SU-DHL-6 (cell line): ENCODE data around the gene GBF1.
"Not testable (repeated sequence)": the region's sequence is repeated elsewhere in the genome, so short reads cannot be mapped to it uniquely, and the experiment has no call there.

ENCODE experiments used
- H2AFZ ChIP-seq: fragments of 200-600 bp; sonication (generic); 2 replicates; pipeline ENCODE4 v1.6.1; 2014; ENCODE audit warnings: low read depth, mild to moderate bottlenecking, moderate library complexity, mixed read lengths, antibody characterized with exemption, low read length; ENCODE audit not compliant: severe bottlenecking
- H3F3A ChIP-seq: fragments of 200-600 bp; shearing (Covaris generic); 2 replicates; pipeline ENCODE4 v1.6.0; 2016; ENCODE audit warnings: antibody characterized with exemption, mild to moderate bottlenecking; ENCODE audit not compliant: insufficient read depth
- H3K27ac ChIP-seq: fragments of 200-600 bp; sonication (generic); 2 replicates; pipeline ENCODE4 v1.5.1; 2016; ENCODE audit warnings: low read depth, mild to moderate bottlenecking, low read length, moderate library complexity, mixed read lengths
- H3K27me3 ChIP-seq: fragments of 200-600 bp; sonication (generic), shearing (Covaris generic); 2 replicates; pipeline ENCODE4 v1.6.0; 2014; ENCODE audit warnings: mild to moderate bottlenecking, low read length
- H3K36me3 ChIP-seq: fragments of 200-600 bp; sonication (generic); 2 replicates; pipeline ENCODE4 v1.6.1; 2014; ENCODE audit warnings: mild to moderate bottlenecking, low read length, mixed read lengths
- H3K4me2 ChIP-seq: fragments of 300-600, 200-600 bp; shearing (Covaris generic), sonication (generic); 2 replicates; pipeline ENCODE4 v1.6.0; 2014; ENCODE audit warnings: low read length, low read depth, mild to moderate bottlenecking; ENCODE audit not compliant: poor library complexity, severe bottlenecking
- H3K4me3 ChIP-seq: fragments of 200-600 bp; sonication (generic); 2 replicates; pipeline ENCODE4 v1.5.1; 2014; ENCODE audit warnings: antibody characterized with exemption, low read length, mild to moderate bottlenecking, mixed read lengths; ENCODE audit not compliant: insufficient read depth, poor library complexity, severe bottlenecking
- H3K79me2 ChIP-seq: fragments of 200-600 bp; sonication (generic); 2 replicates; pipeline ENCODE4 v1.6.1; 2014; ENCODE audit warnings: mild to moderate bottlenecking, low read length, moderate library complexity; ENCODE audit not compliant: insufficient read depth
- H3K9ac ChIP-seq: fragments of 200-600 bp; sonication (generic); 2 replicates; pipeline ENCODE4 v1.7.0; 2014; ENCODE audit warnings: mild to moderate bottlenecking, low read length
- H3K9me2 ChIP-seq: fragments of 200-600 bp; sonication (generic); replicated peaks from 2 replicates; pipeline ENCODE4 v1.6.1; 2014; ENCODE audit warnings: low read length; ENCODE audit not compliant: insufficient read depth
- H3K9me3 ChIP-seq: fragments of 200-600 bp; sonication (generic); 2 replicates; pipeline ENCODE4 v1.6.1; 2014; ENCODE audit warnings: low read length, mixed read lengths; ENCODE audit not compliant: insufficient read depth
- H4K20me1 ChIP-seq: fragments of 200-600 bp; sonication (generic); 2 replicates; pipeline ENCODE4 v1.6.1; 2014; ENCODE audit warnings: low read depth, mild to moderate bottlenecking, antibody characterized with exemption, low read length, moderate library complexity, mixed read lengths
- EZH2phosphoT487 ChIP-seq: fragments of 200-600 bp; sonication (generic), shearing (Covaris generic); conservative IDR thresholded peaks from 2 replicates; pipeline ENCODE4 v1.6.1; 2018; ENCODE audit warnings: mild to moderate bottlenecking, antibody characterized with exemption, low read length, moderate library complexity, mixed read lengths
- TF ChIP-seq, protein P1 (sequence below): fragments of 200-600 bp; sonication (generic); IDR thresholded peaks from one replicate; pipeline ENCODE4 v1.5.1; 2017; ENCODE audit warnings: antibody characterized with exemption, mild to moderate bottlenecking, low read length, moderate library complexity; ENCODE audit not compliant: insufficient read depth, poor library complexity, severe bottlenecking

GBF1 gene

DNA sequence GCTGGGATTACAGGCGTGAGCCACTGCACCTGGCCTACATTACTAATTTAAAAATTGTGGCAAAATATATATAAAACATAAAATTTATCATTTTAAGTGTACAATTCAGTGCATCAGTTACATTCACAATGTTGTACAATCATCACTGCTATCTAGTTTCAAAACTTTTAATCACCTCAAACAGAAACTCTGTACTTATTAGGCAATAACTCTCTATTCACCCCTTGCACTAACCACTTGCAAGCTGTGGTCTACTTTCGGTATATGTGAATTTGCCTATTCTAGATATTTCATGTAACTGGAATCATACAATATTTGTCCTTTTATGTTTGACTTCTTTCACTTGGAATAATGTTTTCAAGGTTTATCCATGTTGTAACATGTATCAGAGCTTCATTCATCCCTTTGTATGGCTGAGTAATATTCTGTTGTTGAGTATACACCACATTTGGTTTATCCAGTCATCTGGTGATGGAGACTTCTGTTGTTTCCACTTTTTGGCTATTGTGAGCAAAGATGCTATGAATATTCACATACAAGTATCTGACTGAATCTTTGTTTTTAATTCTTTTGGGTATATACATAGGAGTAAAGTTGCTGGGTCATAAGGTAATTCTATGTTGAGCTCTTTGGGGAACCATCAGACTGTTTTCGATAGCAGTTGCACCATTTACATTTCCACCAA lies 33.6 kb upstream of the GBF1 start:
- Histone ChIP-seq H2AFZ (no peak overlapping the region), H3K27ac (no peak overlapping the region), H3K4me3 (no peak overlapping the region), H3K4me2 (no peak overlapping the region), H3F3A (no peaks in the 10 kb centered on the region), H3K27me3 (no peaks in the 10 kb centered on the region), H4K20me1 (no peaks in the 10 kb centered on the region), H3K9me3 (no peaks in the 10 kb centered on the region), H3K36me3 (no peaks in the 10 kb centered on the region), H3K9me2 (no peaks in the 10 kb centered on the region), H3K79me2 (no peaks in the 10 kb centered on the region), H3K9ac (no peak overlapping the region)
- no peak for TF ChIP-seq EZH2phosphoT487
- TF ChIP-seq, protein P1, sequence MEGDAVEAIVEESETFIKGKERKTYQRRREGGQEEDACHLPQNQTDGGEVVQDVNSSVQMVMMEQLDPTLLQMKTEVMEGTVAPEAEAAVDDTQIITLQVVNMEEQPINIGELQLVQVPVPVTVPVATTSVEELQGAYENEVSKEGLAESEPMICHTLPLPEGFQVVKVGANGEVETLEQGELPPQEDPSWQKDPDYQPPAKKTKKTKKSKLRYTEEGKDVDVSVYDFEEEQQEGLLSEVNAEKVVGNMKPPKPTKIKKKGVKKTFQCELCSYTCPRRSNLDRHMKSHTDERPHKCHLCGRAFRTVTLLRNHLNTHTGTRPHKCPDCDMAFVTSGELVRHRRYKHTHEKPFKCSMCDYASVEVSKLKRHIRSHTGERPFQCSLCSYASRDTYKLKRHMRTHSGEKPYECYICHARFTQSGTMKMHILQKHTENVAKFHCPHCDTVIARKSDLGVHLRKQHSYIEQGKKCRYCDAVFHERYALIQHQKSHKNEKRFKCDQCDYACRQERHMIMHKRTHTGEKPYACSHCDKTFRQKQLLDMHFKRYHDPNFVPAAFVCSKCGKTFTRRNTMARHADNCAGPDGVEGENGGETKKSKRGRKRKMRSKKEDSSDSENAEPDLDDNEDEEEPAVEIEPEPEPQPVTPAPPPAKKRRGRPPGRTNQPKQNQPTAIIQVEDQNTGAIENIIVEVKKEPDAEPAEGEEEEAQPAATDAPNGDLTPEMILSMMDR = no peak

DNA sequence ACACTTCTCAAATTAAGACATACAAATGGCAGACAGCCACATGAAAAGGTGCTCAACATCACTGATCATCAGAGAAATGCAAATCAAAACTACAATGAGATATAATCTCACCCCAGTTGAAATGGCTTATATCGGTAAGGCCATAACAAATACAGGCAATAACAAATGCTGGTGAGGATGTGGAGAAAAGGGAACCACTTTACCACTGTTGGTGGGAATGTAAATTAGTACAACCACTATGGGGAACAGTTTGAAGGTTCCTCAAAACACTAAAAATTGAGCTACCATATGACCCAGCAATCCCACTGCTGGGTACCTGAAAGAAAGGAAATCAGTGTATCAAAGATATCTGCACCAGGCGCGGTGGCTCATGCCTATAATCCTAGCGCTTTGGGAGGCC lies 31.7 kb upstream of the GBF1 start:
- not testable (repeated sequence) for H3K4me3 ChIP-seq

DNA sequence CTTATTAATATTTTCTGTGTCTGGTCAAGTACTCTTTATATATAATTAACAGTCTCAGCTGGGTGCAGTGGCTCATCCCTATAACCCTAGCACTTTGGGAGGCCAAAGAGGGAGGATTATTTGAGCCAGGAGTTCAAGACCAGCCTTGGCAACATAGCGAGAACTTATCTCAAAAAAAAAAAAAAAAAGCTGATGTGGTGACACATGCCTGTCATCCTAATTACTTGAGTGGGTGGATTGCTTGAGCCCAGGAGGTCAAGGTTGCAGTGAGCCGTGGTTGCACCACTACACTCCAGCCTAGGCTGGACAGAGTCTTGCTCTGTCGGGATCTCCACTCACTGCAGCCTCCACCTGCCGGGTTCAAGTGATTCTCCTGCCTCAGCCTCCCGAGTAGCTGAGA lies 26.0 kb upstream of the GBF1 start:
- Histone ChIP-seq H3K9me3 (no peaks in the 10 kb centered on the region), H3K27me3 (no peaks in the 10 kb centered on the region), H3K9me2 (no peaks in the 10 kb centered on the region), H4K20me1 (no peaks in the 10 kb centered on the region), H3F3A (no peaks in the 10 kb centered on the region), H3K79me2 (no peaks in the 10 kb centered on the region), H3K4me3 (no peak overlapping the region), H3K27ac (no peak overlapping the region), H3K36me3 (no peaks in the 10 kb centered on the region), H3K4me2 (no peak overlapping the region), H3K9ac (no peak overlapping the region), H2AFZ (no peak overlapping the region)
- TF ChIP-seq, protein P1 = no peak
- no peak for TF ChIP-seq EZH2phosphoT487

More for the DNA sequence above, 31.7 kb upstream of the GBF1 start:
- not testable (repeated sequence) for H3K9ac ChIP-seq, H3K4me2 ChIP-seq, H3F3A ChIP-seq, H3K79me2 ChIP-seq, H3K9me3 ChIP-seq, H3K27ac ChIP-seq, H3K36me3 ChIP-seq, H3K27me3 ChIP-seq, H4K20me1 ChIP-seq, H3K9me2 ChIP-seq, H2AFZ ChIP-seq

DNA sequence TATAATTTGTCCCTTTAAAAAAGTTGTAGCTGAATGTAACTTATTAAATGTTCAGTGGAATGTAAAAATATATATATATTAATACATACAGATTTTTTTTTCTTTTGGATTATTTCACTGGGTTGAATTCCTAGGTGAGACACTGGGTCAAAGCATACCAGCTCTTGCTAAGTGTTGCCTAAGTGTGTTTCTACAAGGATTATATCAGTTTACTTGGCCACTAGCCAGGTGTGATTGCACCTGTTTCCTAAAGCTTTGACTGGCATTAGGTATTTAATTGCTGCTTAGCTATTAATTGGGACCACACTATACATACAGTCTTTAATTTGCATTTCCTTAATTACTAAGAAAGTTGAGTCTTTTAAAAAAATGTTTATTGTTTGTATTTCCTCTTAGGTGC lies 24.7 kb upstream of the GBF1 start:
- TF ChIP-seq, protein P1 = no peak
- TF ChIP-seq EZH2phosphoT487 = no peak
- H3K4me3 ChIP-seq = no peak overlapping the region
- H3K27me3 ChIP-seq = no peaks in the 10 kb centered on the region
- no peaks in the 10 kb centered on the region for H4K20me1 ChIP-seq
- H3K9me2 ChIP-seq = no peaks in the 10 kb centered on the region
- no peak overlapping the region for H2AFZ ChIP-seq
- H3K9ac ChIP-seq = no peak overlapping the region
- H3K36me3 ChIP-seq = no peaks in the 10 kb centered on the region
- H3K4me2 ChIP-seq = no peak overlapping the region
- no peaks in the 10 kb centered on the region for H3K9me3 ChIP-seq
- H3F3A ChIP-seq = no peaks in the 10 kb centered on the region
- H3K79me2 ChIP-seq = no peaks in the 10 kb centered on the region
- H3K27ac ChIP-seq = no peak overlapping the region
